Measurements from ENCODE around the gene IFRD2.

DNA sequence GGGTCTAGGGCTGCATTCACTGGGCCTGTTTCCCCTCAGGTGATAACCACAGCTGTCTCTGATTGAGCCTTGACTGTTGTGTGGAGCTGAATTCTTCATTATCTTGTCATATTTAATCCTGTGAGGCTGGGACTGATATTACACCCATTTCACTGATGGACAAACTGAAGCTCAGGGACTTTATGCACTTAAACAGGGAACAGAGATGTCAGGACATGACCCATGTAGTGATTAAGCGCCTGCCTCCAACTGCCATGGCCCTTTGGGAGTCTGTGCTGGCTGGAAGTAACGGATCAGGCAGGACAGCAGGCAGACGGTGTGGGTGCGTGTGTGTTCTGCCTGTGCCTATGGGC lies 48.7 kb downstream of the IFRD2 start:
- TF ChIP-seq POLR2A (IDR thresholded peaks at IDR 0.05; ENCODE audit: low read length) (no peak), GATA1 (IDR thresholded peaks at IDR 0.05; ENCODE audit: low read depth, low read length) (no peak)
